GM21786 (cell line): ENCODE data around the gene PHLDA2.
"Not testable (repeated sequence)": the region's sequence is repeated elsewhere in the genome, so short reads cannot be mapped to it uniquely, and the experiment has no call there.

Experiments
- ATAC-seq: cut with Tn5 transposase; IDR thresholded peaks from one replicate; pipeline ENCODE4 v1.9.1; 2021; ENCODE audit not compliant: unreplicated experiment

Gene PHLDA2

DNA sequence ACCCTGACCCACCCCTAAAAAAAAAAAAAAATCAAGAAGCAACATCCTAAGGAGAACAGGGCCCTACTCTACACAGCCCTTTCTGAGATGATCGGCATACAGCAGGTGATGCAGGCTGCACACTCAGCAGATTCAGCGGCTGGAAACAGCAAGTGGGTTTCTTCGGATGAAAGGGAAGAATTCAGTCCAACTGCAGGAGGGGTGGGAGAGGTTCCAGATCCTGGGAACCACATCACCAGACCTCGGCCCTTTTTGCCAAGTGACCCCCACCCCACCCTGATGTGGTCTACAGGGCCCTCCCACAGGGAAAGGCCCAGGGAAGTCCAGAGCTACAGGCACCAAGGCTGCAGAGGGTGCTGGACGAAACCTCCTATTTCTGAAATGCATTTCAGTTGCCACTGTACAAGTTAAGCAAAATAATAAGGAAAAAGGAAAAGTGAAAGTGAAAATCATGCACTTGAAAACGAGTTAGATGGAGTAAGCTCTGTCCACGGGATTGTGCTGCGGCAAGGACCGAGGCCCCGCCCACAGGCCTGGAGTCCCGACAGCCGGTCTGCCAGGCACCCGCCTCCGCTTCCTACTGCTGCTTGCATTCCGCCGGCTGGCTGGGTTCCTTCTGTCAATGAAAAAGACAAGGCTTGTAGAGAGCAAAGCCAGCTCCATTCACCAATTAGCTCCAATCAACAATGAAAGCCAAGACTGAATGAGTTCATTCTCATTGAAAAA, 16.0 kb upstream of the PHLDA2 start:
- ATAC-seq, result no peak

DNA sequence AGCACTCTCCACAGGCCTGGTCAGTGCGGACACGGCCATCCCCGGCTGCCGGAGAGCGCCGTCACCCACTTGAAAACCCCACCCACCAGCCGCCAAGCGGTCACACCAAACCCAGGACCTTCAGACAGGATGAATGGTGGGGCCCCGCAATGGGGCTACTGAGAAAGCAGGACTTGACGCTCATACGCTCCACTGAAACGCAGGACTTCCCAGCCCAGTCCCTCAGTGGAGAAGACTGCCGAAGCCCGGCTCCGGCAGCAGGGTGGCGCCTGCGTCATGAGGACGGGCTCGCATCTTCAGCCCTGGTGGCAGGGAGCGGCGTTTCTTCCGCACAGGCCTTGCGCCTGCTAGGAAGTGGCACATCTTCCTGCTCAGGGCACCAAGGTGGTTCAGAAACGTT, 15.3 kb upstream of the PHLDA2 start:
- ATAC-seq, result no peak

DNA sequence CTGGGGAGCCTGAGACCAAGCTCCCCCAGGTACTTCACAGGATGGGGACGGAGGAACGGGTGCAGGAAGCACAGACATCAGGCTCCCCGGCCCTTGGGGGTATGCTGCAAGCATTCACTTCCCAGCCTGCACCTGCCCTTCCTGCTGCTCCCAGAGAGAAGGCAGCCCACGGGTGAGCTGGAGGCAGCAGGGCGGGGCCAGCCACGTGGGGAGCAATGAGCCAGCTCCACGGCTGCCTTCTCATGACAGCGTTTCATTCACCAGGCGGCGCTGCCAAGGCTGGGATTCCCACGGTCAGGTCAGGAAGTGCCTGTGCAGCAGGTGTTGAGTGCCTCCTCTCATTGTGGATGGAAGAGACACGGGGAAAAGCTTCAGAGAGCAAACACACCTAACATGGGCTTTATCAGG, 14.5 kb upstream of the PHLDA2 start:
- no peak for ATAC-seq

DNA sequence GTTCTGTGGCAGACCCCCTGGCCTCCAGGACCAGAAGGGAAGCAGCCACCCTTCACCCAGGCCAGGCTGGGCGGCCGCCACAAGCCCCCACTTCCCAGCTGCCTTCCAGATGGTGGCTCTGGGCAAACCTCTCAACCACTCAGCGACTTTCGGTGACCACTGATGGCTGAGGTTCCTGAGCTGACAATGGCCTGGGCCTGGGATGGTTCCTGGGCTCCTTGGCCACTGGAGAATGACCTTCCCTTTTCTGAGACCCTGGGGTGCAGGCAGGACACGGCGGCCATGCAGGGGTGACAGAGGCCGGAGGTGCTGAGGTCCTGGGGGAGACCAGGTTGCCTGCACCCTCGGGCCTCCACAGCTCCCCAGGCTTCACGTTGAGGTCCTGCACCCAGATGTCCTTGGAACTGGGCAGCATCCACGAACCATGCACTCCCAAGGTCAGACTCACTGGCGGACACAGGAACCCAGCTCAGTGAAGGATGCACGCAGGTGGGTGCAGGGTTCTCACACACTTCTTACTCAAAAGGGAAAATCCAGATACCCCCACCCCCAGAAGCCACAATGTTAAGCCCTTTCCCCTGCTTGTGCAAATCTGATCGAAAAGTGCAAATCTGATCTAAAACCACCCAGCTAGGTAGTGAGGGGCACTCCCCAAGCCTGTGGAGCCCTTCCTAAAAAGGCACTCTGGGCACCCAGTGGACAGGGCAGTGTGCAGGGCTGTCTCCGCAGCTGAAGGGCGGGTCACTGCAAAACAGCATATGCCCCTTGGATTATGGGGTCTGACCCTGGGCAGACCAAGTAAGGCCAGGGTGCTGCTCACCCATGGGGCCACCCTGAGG, 13.9 kb upstream of the PHLDA2 start:
- no peak for ATAC-seq

DNA sequence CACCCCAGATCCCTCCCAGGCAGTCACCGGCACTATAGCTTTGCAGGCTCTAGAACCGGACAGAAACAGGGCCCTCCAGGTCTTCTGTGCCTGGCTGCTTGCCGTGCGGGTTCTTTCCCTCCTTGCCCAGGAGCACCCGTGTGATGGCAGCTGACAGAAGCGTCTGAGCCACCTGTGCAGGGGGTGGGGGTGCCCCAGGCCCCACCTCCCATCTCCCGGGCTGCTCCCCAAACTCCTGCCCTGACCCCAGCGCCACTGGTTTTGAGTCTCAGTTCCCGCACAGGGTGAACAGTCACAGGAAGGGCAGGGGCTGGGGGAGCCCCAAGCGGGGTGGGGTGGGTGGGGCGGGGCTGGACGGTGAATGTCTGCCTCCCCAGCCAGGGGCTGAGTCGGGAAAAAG, 13.2 kb upstream of the PHLDA2 start:
- no peak for ATAC-seq

DNA sequence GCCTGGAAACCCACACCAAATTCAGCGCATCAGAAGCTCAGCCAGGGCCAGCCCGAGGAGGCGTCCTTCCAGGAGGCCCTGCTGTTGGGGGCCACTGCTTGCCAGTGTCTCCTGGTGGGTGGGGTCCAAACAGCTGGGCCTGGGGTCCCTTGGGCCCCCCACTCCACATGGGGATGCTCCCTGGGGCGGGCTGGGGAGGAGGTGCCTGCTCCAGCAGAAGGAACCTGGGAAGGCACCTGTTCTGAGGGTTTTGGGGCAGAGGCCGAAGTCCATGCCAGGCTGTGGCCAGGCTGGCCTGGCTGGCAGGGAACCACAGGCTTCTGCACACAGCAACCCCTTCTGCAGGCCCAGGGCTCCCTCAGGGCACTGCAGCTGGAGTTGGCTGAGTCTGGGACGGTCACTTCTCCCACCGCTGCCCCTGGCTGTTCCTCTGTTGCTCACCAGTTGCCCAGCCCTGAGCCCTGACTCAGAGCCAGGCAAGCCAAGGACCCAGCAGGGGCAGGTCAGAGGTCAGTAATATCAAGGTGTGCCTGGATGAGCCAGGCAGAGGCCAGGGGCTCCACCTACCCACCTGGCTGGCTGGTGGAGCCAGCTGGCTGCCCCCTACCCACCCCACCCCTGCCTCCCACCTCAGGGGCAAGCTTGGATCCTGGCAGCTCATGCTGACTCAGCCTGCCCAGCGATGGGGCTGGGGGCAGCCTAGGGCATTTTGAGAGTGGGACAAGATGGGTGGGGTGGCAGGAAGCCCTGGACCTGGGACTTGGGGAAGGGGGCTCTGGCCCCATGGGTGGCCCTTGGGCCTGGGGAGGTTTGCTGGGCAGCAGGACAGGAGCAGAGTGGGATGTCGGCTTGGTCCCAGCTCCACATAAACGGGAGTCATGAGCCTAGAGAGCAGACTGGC, 12.0 kb upstream of the PHLDA2 start:
- no peak for ATAC-seq

DNA sequence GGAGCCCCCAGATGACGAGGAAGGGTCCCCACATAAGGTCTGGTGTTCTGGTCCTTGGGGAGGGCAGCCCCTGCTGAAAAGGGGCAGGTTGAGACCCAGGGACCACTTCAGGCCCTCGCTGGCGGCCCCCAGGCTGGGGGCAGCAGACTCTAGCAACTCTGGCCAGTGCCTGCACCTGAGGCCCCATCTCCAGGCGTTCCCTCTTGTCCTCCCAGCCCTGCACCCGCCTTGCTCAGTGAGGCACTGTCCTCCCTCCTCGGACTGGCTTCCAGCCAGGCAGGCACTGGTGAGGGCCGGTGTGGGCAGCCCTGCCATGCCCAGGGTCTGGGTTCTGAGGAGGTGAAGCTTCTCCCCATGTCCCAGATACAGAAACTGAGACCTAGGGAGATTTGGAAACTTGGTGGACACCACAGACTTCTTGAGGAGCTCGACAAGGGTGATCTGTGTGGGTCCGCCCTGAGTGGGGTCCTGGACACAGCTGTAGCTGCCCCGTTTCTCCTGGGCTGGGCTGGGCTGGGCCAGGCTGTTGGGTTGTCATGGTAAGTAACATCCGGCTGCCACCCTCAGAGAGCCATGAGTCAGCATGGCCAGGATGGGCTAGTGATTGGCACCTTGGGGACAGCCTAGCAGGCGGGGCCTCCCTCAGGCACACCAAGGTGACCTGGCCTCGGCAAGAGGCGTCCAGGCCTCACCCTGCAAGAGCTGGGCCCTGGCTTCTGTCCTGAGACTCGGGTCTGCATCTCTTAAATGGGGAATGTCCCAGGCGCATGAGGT, 11.1 kb upstream of the PHLDA2 start:
- no peak for ATAC-seq

DNA sequence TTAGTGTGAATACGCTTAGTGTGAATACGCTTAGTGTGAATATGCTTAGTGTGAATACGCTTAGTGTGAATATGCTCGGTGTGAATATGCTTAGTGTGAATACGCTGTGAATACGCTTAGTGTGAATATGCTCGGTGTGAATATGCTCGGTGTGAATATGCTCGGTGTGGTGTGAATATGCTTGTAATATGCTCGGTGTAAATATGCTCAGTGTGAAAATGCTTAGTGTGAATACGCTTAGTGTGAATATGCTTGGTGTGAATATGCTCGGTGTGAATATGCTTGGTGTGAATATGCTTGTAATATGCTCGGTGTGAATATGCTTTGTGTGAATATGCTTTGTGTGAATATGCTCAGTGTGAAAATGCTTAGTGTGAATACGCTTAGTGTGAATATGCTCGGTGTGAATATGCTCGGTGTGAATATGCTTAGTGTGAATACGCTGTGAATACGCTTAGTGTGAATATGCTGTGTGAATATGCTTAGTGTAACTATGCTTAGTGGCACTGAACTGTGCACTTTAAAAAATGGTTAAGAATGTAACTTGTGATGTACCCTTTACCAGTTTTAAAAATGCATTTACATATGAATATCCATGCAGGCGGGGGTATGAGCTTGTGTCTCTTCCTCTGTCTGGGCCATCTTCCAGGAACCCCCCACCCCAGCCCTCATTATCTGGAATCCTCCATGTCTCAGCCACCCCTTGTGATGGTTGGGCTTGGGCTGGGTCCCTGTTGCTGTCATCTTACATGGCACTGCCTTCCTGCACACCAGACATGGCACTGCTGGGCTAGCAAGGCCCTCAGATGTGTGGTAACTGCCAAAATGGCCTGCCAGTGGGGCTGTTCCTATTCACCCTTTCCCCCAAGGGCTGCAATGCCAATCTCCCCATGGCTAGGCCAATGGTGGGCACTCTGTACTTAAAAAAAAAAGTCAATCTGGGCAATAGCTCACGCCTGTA, 9.5 kb upstream of the PHLDA2 start:
- ATAC-seq, result not testable (repeated sequence)

DNA sequence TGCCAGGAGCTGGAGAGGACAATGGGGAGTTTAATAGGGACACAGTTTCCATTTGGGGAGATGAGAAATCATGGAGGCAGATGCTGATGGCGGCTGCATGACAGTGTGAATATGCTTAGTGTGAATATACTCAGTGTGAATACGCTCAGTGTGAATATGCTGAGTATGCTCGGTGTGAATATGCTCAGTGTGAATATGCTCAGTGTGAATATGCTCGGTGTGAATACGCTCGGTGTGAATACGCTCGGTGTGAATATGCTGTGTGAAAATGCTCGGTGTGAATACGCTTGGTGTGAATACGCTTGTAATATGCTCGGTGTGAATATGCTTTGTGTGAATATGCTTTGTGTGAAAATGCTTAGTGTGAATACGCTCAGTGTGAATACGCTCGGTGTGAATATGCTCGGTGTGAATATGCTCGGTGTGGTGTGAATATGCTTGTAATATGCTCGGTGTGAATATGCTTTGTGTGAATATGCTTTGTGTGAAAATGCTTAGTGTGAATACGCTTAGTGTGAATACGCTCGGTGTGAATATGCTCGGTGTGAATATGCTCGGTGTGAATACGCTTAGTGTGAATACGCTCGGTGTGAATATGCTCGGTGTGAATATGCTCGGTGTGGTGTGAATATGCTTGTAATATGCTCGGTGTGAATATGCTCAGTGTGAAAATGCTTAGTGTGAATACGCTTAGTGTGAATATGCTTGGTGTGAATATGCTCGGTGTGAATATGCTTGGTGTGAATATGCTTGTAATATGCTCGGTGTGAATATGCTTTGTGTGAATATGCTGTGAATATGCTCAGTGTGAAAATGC, 8.6 kb upstream of the PHLDA2 start:
- not testable (repeated sequence) for ATAC-seq

DNA sequence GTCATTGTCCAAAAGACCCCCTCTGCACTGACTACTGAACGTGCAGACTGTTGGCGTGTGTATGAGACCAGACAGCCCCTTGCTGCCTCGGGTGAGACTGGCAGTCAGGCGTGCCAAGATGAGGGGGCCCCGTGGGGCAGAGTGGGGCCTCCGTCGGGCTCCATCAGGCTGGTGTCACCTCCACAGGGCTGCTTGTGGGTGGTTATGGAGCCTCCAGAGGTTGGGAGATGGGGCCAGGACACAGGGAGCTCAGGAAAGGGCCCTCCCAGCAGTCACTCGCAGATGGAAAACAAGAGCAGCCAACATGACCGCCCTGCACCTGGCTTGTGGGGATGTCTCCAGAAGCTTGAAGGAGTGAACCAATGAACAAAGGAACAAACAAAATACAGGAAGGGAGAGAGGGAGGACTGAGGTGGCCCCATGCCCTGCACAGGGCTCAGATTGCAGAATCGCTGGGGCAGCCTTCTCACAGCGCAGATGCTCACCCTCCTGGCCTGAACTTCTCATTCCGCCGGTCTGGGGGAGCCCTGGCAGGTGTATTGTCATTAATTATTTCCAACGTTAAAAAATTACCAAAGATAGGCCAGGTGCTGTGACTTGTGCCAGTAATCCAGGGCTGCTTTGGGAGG, 5.5 kb upstream of the PHLDA2 start:
- no peak for ATAC-seq

DNA sequence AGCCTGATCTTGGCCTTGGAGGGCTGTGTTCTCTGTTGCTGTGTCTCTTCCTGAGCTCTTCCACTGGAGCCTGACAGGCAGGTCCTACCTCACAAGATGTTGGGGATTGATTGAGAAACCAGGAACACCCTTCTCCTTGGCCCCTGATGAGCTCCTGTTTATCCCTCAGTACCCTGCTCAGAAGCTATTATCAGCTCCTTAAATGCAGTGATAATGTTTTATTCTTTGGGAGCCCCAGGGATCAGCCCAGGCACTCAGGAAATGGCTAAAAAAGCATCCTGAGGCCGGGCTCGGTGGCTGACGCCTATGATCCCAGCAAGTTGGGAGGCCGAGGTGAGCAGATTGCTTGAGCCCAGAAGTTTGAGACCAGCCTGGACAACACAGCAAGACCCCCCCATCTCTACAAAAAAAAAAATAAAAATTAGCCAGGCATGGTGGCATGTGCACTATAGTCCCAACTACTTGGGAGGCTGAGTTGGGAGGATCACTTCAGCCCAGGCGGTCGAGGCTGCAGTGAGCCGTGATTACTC, 4.9 kb upstream of the PHLDA2 start:
- ATAC-seq, result no peak

DNA sequence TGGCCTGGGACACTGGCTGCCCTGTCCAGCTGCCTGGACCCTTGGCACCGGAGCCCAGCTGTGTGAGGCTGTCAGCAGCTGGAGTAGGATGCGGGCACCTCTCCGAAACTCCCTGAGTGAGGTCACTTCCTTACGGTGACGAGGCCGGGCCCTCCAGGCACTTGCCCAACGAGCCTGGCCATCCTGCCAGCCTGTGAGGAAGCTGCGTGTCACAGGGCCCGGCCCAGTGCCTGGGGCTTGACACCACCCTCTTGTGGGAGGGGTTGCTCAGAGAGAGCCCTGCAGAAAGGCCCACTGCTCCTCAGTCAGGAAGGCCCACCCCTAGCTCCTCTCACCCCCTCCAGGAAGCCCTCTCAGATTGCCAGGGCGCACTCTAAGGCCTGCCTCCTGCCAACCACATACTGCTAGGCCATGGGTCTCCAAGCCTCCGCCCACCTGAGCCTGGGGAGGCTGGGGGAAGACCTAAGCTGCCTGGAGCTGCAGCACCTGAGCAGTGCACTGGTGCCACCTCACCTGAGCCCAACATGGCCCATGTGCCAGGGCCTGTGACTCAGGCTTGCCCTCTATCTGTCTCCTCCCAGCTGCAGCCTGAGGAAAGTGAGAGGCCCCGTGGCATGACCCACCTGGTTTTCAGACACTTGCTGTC, 4.3 kb upstream of the PHLDA2 start:
- ATAC-seq, result peak; percentile 37

DNA sequence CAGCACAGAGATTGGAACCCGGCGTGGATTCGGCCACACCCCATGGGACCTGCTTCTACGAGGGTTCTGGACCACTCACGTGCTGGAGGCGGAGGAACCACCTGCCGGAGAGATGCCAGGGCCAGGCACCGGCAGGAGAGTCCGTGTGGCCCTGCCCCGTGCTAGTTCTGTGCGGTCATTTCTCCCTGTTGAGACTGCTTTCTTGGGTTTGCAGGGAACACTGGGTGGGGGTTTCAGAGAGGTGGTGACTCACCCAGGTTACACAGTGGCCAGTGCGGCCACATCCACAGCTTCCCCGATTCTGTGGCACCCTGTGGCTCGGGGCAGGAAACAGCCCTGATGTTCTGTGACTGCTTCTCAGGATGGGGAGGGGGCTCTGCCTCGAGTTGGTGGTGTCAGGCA, 3.6 kb upstream of the PHLDA2 start:
- no peak for ATAC-seq

DNA sequence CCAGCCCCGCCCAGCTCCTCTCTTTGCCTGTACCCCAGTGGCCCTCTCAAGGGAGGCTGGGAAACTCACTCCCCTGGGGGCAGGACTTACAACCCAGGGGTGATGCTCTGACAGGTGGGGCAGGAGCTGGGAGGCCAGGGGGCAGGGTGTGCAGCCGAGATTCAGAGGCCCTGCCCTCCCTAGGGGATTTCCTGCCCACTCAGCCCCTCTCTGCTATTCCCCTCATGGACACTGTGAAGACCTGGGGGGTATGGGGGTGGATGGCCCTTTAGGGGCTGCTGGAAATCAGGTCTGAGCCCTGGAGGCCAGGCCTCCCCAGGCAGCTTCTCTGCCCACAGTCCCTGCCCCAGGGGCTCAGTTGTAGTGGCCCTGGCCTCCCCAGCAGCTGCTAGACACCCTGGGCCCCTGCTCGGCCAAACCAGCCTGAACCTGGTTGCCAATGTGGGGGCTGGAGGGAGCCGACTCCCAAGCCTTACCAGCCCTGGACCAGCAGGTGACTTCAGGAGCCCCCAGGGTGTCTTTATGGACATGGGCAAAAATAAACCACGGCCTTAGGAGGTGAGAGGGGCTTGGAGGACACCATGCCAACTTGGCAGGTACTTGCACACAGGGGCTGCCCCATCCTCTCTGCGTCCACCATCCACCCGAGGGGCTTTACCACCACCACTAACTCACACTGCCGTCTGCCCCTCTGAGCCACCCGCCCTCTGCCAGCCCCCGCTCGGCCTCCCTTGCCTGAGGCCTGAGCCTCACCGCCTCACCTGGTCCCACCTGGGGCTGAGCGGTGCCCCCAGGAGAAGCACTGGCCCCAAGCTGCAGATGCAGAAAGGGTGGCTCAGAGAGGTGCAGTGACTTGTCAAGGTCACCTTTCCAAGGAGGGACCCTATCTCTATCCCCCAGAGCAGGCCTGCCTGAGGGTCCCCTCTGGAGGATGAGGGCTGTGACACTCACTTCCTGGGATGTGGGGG, 2.8 kb upstream of the PHLDA2 start:
- no peak for ATAC-seq

DNA sequence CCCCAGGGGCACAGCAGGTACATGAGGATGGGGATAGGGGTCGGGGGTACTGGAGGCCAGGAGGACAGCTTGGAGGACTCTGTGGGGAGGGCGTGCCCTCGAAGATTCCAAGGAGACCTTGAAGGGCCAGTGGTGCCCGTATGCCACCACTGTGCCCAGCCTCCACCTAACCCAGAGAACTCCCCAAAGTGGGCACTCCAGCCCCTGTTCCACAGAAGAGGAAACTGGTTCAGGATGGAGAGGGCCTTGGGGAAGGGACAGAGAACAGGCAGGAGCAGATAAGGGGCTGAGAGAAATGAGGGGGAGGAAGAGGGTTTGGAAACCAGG, 2.2 kb upstream of the PHLDA2 start:
- no peak for ATAC-seq

DNA sequence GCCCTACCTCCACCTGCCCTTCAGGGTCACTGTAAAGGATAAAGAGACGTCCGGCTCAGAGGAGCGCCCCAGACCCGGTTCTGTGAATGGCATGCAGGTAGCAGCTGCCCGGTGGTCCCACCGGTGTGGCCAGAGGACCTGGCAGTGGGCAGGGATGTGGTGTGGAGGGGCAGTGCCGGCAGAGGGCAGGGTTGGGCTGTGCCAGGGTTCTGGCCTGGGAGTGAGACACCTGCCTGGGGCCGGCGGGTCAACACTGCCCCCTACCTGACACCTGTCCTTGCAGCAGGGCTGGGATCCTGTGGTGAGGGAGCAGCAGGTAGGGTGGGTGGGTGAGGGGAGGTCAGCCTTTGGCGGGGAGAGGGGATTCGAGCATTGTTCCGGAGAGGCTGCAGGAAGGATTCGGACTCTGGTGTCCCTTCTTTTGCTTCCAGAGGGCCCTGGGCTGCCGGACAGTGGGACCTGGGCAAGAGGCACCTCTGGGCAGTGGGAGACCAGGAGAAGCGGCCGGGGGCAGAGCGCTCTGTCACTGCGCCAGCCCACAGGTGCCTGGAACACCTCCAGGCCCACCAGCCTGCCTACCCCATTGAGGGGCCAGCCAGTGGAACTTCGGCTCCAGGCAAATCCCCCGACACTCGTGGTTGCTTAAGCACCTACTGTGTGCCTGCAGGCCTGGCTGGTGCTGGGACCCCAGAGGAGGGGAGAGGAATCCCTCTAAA, 1.6 kb upstream of the PHLDA2 start:
- peak; percentile 38 for ATAC-seq
